Posterior cingulate gyrus (tissue), 11 donors: ENCODE measurements around the gene HK1.

Experiments
- DNase-seq, 10 donors: peaks; one replicate each; pipeline versions ENCODE4 v3.0.0 to v3.0.0-alpha.2; 2020 to 2021; ENCODE audit warnings: mixed read lengths in 3 of 10
- intact Hi-C: fragments of 100-400 bp; cut with DNase I; formaldehyde crosslinking; loops from one replicate; pipeline ENCODE4 v1.15.1; 2023

Gene HK1

GRCh38 chr10:69338547-69339450, 60.5 kb downstream of the HK1 start:
- no peak for DNase-seq
- intact Hi-C loops = no loop called here

GRCh38 chr10:69340695-69341094, 62.4 kb downstream of the HK1 start:
- DNase-seq = no peak
- intact Hi-C loops = no loop called here

GRCh38 chr10:69343905-69344304, 65.6 kb downstream of the HK1 start:
- intact Hi-C loops = no loop called here
- DNase-seq = no peak

- intact Hi-C loops = no loop called here
- no peak for DNase-seq
Observed at GRCh38 chr10:69344591-69345252, 66.4 kb downstream of the HK1 start.

GRCh38 chr10:69345402-69345801, 67.1 kb downstream of the HK1 start:
- no peak for DNase-seq
- intact Hi-C loops = no loop called here

- intact Hi-C loops = no loop called here
- DNase-seq = no peak
Observed at GRCh38 chr10:69345890-69346474, 67.7 kb downstream of the HK1 start.

GRCh38 chr10:69346776-69347175, 68.5 kb downstream of the HK1 start:
- intact Hi-C loops = no loop called here

GRCh38 chr10:69348816-69349541, 70.7 kb downstream of the HK1 start:
- DNase-seq = no peak
- intact Hi-C loops = no loop called here

More at GRCh38 chr10:69346776-69347175, 68.5 kb downstream of the HK1 start:
- DNase-seq = no peak

GRCh38 chr10:69349542-69349888, 71.2 kb downstream of the HK1 start:
- intact Hi-C loops = no loop called here
- no peak for DNase-seq

GRCh38 chr10:69351589-69351988, 73.3 kb downstream of the HK1 start:
- no peak for DNase-seq
- intact Hi-C loops = no loop called here

GRCh38 chr10:69352569-69353264, 74.4 kb downstream of the HK1 start:
- intact Hi-C loops = no loop called here

GRCh38 chr10:69353977-69354635, 75.8 kb downstream of the HK1 start:
- intact Hi-C loops = no loop called here
- no peak for DNase-seq

More at GRCh38 chr10:69352569-69353264, 74.4 kb downstream of the HK1 start:
- no peak for DNase-seq

GRCh38 chr10:69356187-69356586, 77.9 kb downstream of the HK1 start:
- no peak for DNase-seq

GRCh38 chr10:69358148-69358795, 80.0 kb downstream of the HK1 start:
- DNase-seq = no peak
- intact Hi-C loops = no loop called here

More at GRCh38 chr10:69356187-69356586, 77.9 kb downstream of the HK1 start:
- intact Hi-C loops = no loop called here

- intact Hi-C loops = no loop called here
- no peak for DNase-seq
Observed at GRCh38 chr10:69359148-69359547, 80.9 kb downstream of the HK1 start.

- intact Hi-C loops = no loop called here
Observed at GRCh38 chr10:69359594-69359993, 81.3 kb downstream of the HK1 start.

GRCh38 chr10:69360485-69361302, 82.4 kb downstream of the HK1 start:
- intact Hi-C loops = no loop called here
- peak in 7 of 10 donors; percentile 39 to 92 (median 63) for DNase-seq

More at GRCh38 chr10:69359594-69359993, 81.3 kb downstream of the HK1 start:
- no peak for DNase-seq

- DNase-seq = peak in 3 of 10 donors; percentile 13 to 84 (median 23)
Observed at GRCh38 chr10:69361303-69361614, 83.0 kb downstream of the HK1 start.

More at GRCh38 chr10:69361303-69361614, 83.0 kb downstream of the HK1 start:
- intact Hi-C loops = no loop called here
